Measurements from ENCODE around the gene RABEP1.

Gene RABEP1

GRCh38 chr17:5282642-5283217, 646 bp downstream of the RABEP1 start:
- DNase-seq: no peak

GRCh38 chr17:5283571-5284315, 1.7 kb downstream of the RABEP1 start:
- DNase-seq: no peak

GRCh38 chr17:5284681-5285080, 2.6 kb downstream of the RABEP1 start:
- DNase-seq: no peak

- DNase-seq: no peak
Measured at GRCh38 chr17:5286846-5287245, 4.8 kb downstream of the RABEP1 start.

- no peak for DNase-seq
Measured at GRCh38 chr17:5291683-5292350, 9.7 kb downstream of the RABEP1 start.

GRCh38 chr17:5297245-5297644, 15.2 kb downstream of the RABEP1 start:
- no peak for DNase-seq

- DNase-seq: no peak
Measured at GRCh38 chr17:5299383-5299782, 17.3 kb downstream of the RABEP1 start.

- DNase-seq: no peak
Measured at GRCh38 chr17:5304636-5305035, 22.6 kb downstream of the RABEP1 start.

GRCh38 chr17:5309851-5310250, 27.8 kb downstream of the RABEP1 start:
- no peak for DNase-seq

- DNase-seq: no peak
Measured at GRCh38 chr17:5325851-5326250, 43.8 kb downstream of the RABEP1 start.

GRCh38 chr17:5329784-5330557, 47.9 kb downstream of the RABEP1 start:
- DNase-seq: peak; percentile 8

GRCh38 chr17:5330981-5331380, 48.9 kb downstream of the RABEP1 start:
- no peak for DNase-seq

GRCh38 chr17:5331506-5331905, 49.4 kb downstream of the RABEP1 start:
- DNase-seq: no peak

GRCh38 chr17:5344914-5345313, 62.8 kb downstream of the RABEP1 start:
- DNase-seq: no peak

- no peak for DNase-seq
Measured at GRCh38 chr17:5352681-5353289, 70.7 kb downstream of the RABEP1 start.

GRCh38 chr17:5354310-5354709, 72.2 kb downstream of the RABEP1 start:
- no peak for DNase-seq

GRCh38 chr17:5354886-5355415, 72.9 kb downstream of the RABEP1 start:
- no peak for DNase-seq

- no peak for DNase-seq
Measured at GRCh38 chr17:5355421-5356129, 73.5 kb downstream of the RABEP1 start.

GRCh38 chr17:5361426-5361825, 79.3 kb downstream of the RABEP1 start:
- DNase-seq: no peak

GRCh38 chr17:5362162-5362811, 80.2 kb downstream of the RABEP1 start:
- DNase-seq: no peak

- no peak for DNase-seq
Measured at GRCh38 chr17:5364156-5364555, 82.1 kb downstream of the RABEP1 start.

All from central memory CD4-positive, alpha-beta T cell (primary cell).